HepG2 (cell line): ENCODE measurements around the gene ZBTB2. TPM values are rescaled to one million over a fixed set of nuclear protein-coding genes. Genes with fewer than 3 reads are reported as not detected.

Experiments
- ATAC-seq: fragments of 200-7000 bp; cut with Tn5 transposase; 3 replicates; pipeline ENCODE4 v1.9.1; 2020; ENCODE audit warnings: mild to moderate bottlenecking, moderate library complexity
- BruUV-seq: library from RNA; stranded (reverse); fragments of 400-500 nt; replicated peaks from 2 replicates; lab custom pipeline; 2021; lab: Mats Ljungman, UMichigan
- CTCF ChIA-PET: fragments of 300-600 bp; formaldehyde crosslinking; extraction: SDS; loops from one replicate; lab custom pipeline; 2021; ENCODE audit warnings: low total read pairs, inconsistent platforms, low intra/inter-chr PET ratio; lab: Yijun Ruan, JAX
- POLR2A ChIA-PET: fragments of 350-600 bp; sonication (Branson Sonifier 250); formaldehyde crosslinking; loops from one replicate; lab custom pipeline; 2020; ENCODE audit warnings: antibody characterized with exemption, inconsistent platforms; lab: Yijun Ruan, JAX
- DNase-seq: peaks from one replicate; pipeline ENCODE4 v3.0.0-alpha.2; 2015; ENCODE audit warnings: low spot score
- FAIRE-seq: peaks from 3 replicates; lab custom pipeline; 2011; peaks lifted over from hg19 to GRCh38; lab: Jason Lieb, UNC
- H2AFZ ChIP-seq: one replicate; pipeline ENCODE4 v1.6.1; 2011; ENCODE audit warnings: low read length, inconsistent platforms
- H3K27ac ChIP-seq: fragments of 300-600 bp; 3 replicates; pipeline ENCODE4 v1.8.0; 2011; ENCODE audit warnings: mixed run types, mild to moderate bottlenecking, mixed read lengths, low read length, inconsistent platforms; ENCODE audit not compliant: insufficient read depth; ENCODE audit errors: extremely low read length
- H3K27me3 ChIP-seq, 2 experiments: fragments of 200-600 bp in 1 of 2; 2 replicates in 1 of 2; 3 replicates in 1 of 2; pipeline versions ENCODE4 v1.6.0 to v1.8.0; 2011; ENCODE audit warnings: low read length in 2 of 2, mild to moderate bottlenecking in 2 of 2, moderate library complexity in 2 of 2, inconsistent platforms in 1 of 2; ENCODE audit not compliant: insufficient read depth in 2 of 2, control insufficient read depth in 1 of 2
- H3K36me3 ChIP-seq, 2 experiments: fragments of 200-600 bp in 1 of 2; replicated peaks in 1 of 2; 2 replicates in 1 of 2; 3 replicates in 1 of 2; pipeline versions ENCODE4 v1.5.1 to v1.8.0; 2011; ENCODE audit warnings: low read length in 2 of 2, inconsistent platforms in 1 of 2; ENCODE audit not compliant: insufficient read depth in 2 of 2, control insufficient read depth in 1 of 2
- H3K4me1 ChIP-seq: 2 replicates; pipeline ENCODE4 v1.5.1; 2012; ENCODE audit warnings: low read length, inconsistent platforms; ENCODE audit not compliant: insufficient read depth
- H3K4me2 ChIP-seq: 2 replicates; pipeline ENCODE4 v1.6.0; 2011; ENCODE audit warnings: low read depth, low read length, inconsistent platforms
- H3K4me3 ChIP-seq, 3 experiments: fragments of 200-600 bp in 1 of 3; sonication (generic), shearing (Covaris generic) in 1 of 3; replicated peaks in 1 of 3; 2 replicates each; pipeline ENCODE4 v1.5.1; 2011 to 2016; ENCODE audit warnings: low read length in 3 of 3, inconsistent platforms in 2 of 3, low read depth in 2 of 3, mild to moderate bottlenecking in 2 of 3, control low read depth in 1 of 3, mixed read lengths in 1 of 3; ENCODE audit not compliant: insufficient read depth in 1 of 3
- H3K79me2 ChIP-seq: one replicate; pipeline ENCODE4 v1.6.1; 2011; ENCODE audit warnings: low read length, inconsistent platforms; ENCODE audit not compliant: insufficient read depth
- H3K9ac ChIP-seq: 2 replicates; pipeline ENCODE4 v1.6.0; 2011; ENCODE audit warnings: mild to moderate bottlenecking, low read depth, low read length, inconsistent platforms; ENCODE audit not compliant: insufficient read depth
- H3K9me3 ChIP-seq: 2 replicates; pipeline ENCODE4 v1.5.1; 2012; ENCODE audit warnings: mild to moderate bottlenecking, low read length
- H4K20me1 ChIP-seq: 2 replicates; pipeline ENCODE4 v1.6.0; 2011; ENCODE audit warnings: inconsistent platforms, mild to moderate bottlenecking, low read length, moderate library complexity; ENCODE audit not compliant: insufficient read depth
- FIP1L1 ChIP-seq: fragments of 200-400 bp; formaldehyde crosslinking; IDR thresholded peaks from 2 replicates; pipeline ENCODE4 v1.6.1; 2018; ENCODE audit warnings: low read depth, mild to moderate bottlenecking, low read length, moderate library complexity, borderline replicate concordance; ENCODE audit not compliant: insufficient read depth
- HNRNPL ChIP-seq: fragments of 200-400 bp; formaldehyde crosslinking; IDR thresholded peaks from 2 replicates; pipeline ENCODE4 v1.6.1; 2017; ENCODE audit warnings: mild to moderate bottlenecking, low read depth, low read length
- KLF13 ChIP-seq: sonication (generic); formaldehyde crosslinking; IDR thresholded peaks from 2 replicates; pipeline ENCODE4 v1.4.0; 2020; ENCODE audit warnings: mild to moderate bottlenecking, missing genetic modification reagents
- LCORL ChIP-seq, 2 experiments: fragments of 450-650 bp in 1 of 2; sonication (generic) in 1 of 2; formaldehyde crosslinking in 1 of 2; IDR thresholded peaks; 2 replicates each; pipeline versions ENCODE4 v1.5.0 to v1.6.1; 2017 to 2020; ENCODE audit warnings: antibody characterized with exemption in 1 of 2, missing genetic modification reagents in 1 of 2
- MAFF ChIP-seq: IDR thresholded peaks from 2 replicates; pipeline ENCODE4 v1.6.1; 2011; ENCODE audit warnings: low read depth, low read length, improper control_type of control experiment
- MAFK ChIP-seq, 2 experiments: IDR thresholded peaks in 1 of 2; conservative IDR thresholded peaks in 1 of 2; 2 replicates each; pipeline ENCODE4 v1.6.1; 2011; ENCODE audit warnings: improper control_type of control experiment in 2 of 2, low read length in 2 of 2
- ONECUT2 ChIP-seq: sonication (generic); formaldehyde crosslinking; IDR thresholded peaks from 2 replicates; pipeline ENCODE4 v1.4.0; 2020; ENCODE audit warnings: missing genetic modification reagents
- RARG ChIP-seq: sonication (generic); formaldehyde crosslinking; IDR thresholded peaks from 2 replicates; pipeline ENCODE4 v1.4.0; 2020; ENCODE audit warnings: low read depth, mild to moderate bottlenecking, missing genetic modification reagents
- SNAPC2 ChIP-seq: sonication (generic); formaldehyde crosslinking; IDR thresholded peaks from 2 replicates; pipeline ENCODE4 v1.8.1; 2022; ENCODE audit warnings: mild to moderate bottlenecking, missing genetic modification reagents
- SUZ12 ChIP-seq: fragments of 150-350 bp; IDR thresholded peaks from 2 replicates; pipeline ENCODE4 v1.6.1; 2014; ENCODE audit warnings: low read depth, low read length
- TARDBP ChIP-seq: sonication (generic); formaldehyde crosslinking; IDR thresholded peaks from 2 replicates; pipeline ENCODE4 v1.8.0; 2022; ENCODE audit warnings: mild to moderate bottlenecking, missing genetic modification reagents
- ZNF24 ChIP-seq: fragments of 450-650 bp; IDR thresholded peaks from 2 replicates; pipeline ENCODE4 v1.6.1; 2017; ENCODE audit warnings: antibody characterized with exemption, mild to moderate bottlenecking
- ZNF547 ChIP-seq: sonication (generic); formaldehyde crosslinking; IDR thresholded peaks from 2 replicates; pipeline ENCODE4 v1.5.1; 2020; ENCODE audit warnings: mild to moderate bottlenecking, missing genetic modification reagents
- ZNF879 ChIP-seq: sonication (generic); formaldehyde crosslinking; IDR thresholded peaks from 2 replicates; pipeline ENCODE4 v1.8.1; 2023; ENCODE audit warnings: missing genetic modification reagents
- WGBS: methylation state at CpG from one replicate; pipeline ENCODE4 v1.1.6; 2017; ENCODE audit warnings: low lambda C conversion rate; 5-methylcytosine and 5-hydroxymethylcytosine counted together
- in situ Hi-C: cut with HindIII; loops from 2 replicates; pipeline ENCODE4 v1.10.0; 2017; ENCODE audit warnings: low pct_unique_long_range_greater_than_20kb; ENCODE audit not compliant: extremely low pct_ligation_motif_present
- intact Hi-C: fragments of 100-400 bp; cut with micrococcal nuclease; formaldehyde crosslinking; loops from one replicate; pipeline ENCODE4 v1.10.0; 2022; ENCODE audit not compliant: unreplicated experiment
- polyA plus RNA-seq, 8 experiments: library from polyadenylated mRNA; depleted of rRNA in 3 of 8; stranded (reverse) in 7 of 8; unstranded in 1 of 8; fragments of >200 nt; fragmentation: Illumina TruSeq in 4 of 8; extraction: Trizol in 4 of 8; gene quantifications; 2 replicates each; pipeline versions ENCODE4 v1.2.1 to v1.2.3, GENCODE V29; 2011 to 2016; ENCODE audit warnings: low read depth in 4 of 8, missing spikeins in 1 of 8, mixed read lengths in 1 of 8; ENCODE audit not compliant: insufficient read depth in 1 of 8
- total RNA-seq, 5 experiments: library from RNA; depleted of rRNA; stranded (reverse); fragments of >200 nt; fragmentation: Illumina TruSeq; extraction: Trizol; gene quantifications; 2 replicates each; pipeline ENCODE4 v1.2.3, GENCODE V29; 2016; ENCODE audit warnings: low read depth in 1 of 5
- TF ChIP-seq, protein P1 (sequence below): sonication (generic); formaldehyde crosslinking; IDR thresholded peaks from 2 replicates; pipeline ENCODE4 v1.8.1; 2022; ENCODE audit warnings: low read depth, mild to moderate bottlenecking, missing genetic modification reagents
- TF ChIP-seq, protein P2 (sequence below): sonication (generic); formaldehyde crosslinking; IDR thresholded peaks from 2 replicates; pipeline ENCODE4 v1.5.0; 2020; ENCODE audit warnings: missing genetic modification reagents, mild to moderate bottlenecking, borderline replicate concordance

Gene ZBTB2
- total and polyA plus RNA-seq, 2 of the 13 experiments (the other 11 are each of a cell fraction or from before 2014, with no cell fraction given), result 15.4 to 22.8 TPM

DNA sequence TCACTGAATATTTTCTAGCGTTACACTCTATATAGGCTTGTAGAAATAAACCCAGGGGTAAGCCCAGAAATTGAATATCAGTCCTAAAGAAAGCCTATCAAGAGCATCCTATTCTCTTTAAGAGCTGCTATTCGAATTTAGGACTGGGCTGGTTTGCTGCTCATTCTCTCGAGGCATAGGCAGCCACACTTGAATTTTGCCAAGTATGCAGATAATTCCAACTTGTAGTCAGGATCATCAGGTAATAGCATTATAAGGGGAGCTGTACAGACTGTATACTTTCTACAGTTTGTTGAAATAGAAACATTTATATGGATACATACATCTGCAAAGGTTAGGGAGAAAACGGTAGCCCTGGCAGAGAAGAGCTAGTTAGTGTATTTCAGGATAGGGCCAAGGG is 2.1 kb upstream of the ZBTB2 start:
- no peak for DNase-seq
- peaks cover 75% of the 10 kb centered on the region for H3K79me2 ChIP-seq
- H2AFZ ChIP-seq, result no peak overlapping the region
- peaks cover 54% of the 10 kb centered on the region for H3K4me1 ChIP-seq
- BruUV-seq, result no TSS peak
- H3K9me3 ChIP-seq, result no peaks in the 10 kb centered on the region
- H3K27me3 ChIP-seq, result no peaks in the 10 kb centered on the region; a peak in 1 of 5 replicates
- TF ChIP-seq MAFK (conservative IDR thresholded peaks at IDR 0.05 in 1 of 2, IDR thresholded peaks at IDR 0.05 in 1 of 2; ENCODE audit: low read length in 2 of 2), result peak; percentile 74 to 79
- no peak for TF ChIP-seq LCORL (IDR thresholded peaks at IDR 0.05)
- TF ChIP-seq LCORL (CRISPR knock-in tag; IDR thresholded peaks at IDR 0.05), result no peak
- TF ChIP-seq MAFF, result peak; percentile 70; the same call in 1 of the 2 replicates
- TF ChIP-seq KLF13, result no peak
- H3K36me3 ChIP-seq, result peaks cover 0 to 1% of the 10 kb centered on the region in 2 experiments; a peak in 4 of 5 replicates
- no peak for ATAC-seq
- ChIA-PET POLR2A (no interaction called here), CTCF (no interaction called here)
- H3K9ac ChIP-seq, result peak overlapping the region; percentile 64; the same call in 1 of the 2 replicates
- H4K20me1 ChIP-seq, result peaks cover 28% of the 10 kb centered on the region
- H3K4me3 ChIP-seq, result peak overlapping the region in 2 of 3 experiments; percentile 63 to 91; a peak in 2 of 6 replicates
- peak overlapping the region; percentile 99 for H3K27ac ChIP-seq
- 77% methylated on average over 4 of the region's 4 CpGs for WGBS
- in situ Hi-C loops, result no loop called here
- FAIRE-seq, result no peak
- peak overlapping the region; percentile 78 for H3K4me2 ChIP-seq
- intact Hi-C loops, result loop anchor here (10.0 kb wide), 1 partner anchor 1591 kb away; the partner anchor contains the start of gene FBXO5

DNA sequence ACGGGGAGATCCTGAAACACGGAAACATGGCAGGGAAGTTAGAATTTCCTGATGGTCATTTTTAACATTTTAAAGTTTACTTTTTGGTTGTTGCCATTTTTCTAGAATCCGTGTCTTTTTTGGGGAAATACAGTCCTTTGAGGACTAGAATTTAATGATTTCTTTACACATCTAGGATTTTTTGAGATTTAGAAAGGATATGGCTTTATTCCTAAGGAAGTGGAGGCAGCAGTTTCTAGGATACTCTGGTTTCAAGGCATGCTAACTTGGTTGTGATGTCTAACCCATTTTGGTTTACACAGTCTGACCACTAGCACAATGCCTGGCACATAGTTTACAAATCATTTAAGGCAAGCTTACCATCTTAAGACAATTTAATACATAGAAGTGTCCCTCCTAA is 1.1 kb upstream of the ZBTB2 start:
- ChIA-PET CTCF (no interaction called here), POLR2A (no interaction called here)
- Histone ChIP-seq H4K20me1 (peaks cover 28% of the 10 kb centered on the region), H3K36me3 (no peaks in the 10 kb centered on the region; a peak in 3 of 5 replicates), H3K79me2 (peaks cover 75% of the 10 kb centered on the region), H3K4me2 (peak overlapping the region; percentile 78), H3K27ac (peak overlapping the region; percentile 99), H3K9me3 (no peaks in the 10 kb centered on the region), H2AFZ (no peak overlapping the region), H3K27me3 (no peaks in the 10 kb centered on the region; a peak in 1 of 5 replicates), H3K4me1 (peaks cover 59% of the 10 kb centered on the region), H3K4me3 (peak overlapping the region; percentile 63 to 98 (median 91); a peak in 5 of 6 replicates), H3K9ac (peak overlapping the region; percentile 64)
- ATAC-seq (no peak), DNase-seq (no peak), FAIRE-seq (no peak)
- WGBS, result 3% methylated on average over 3 of the region's 3 CpGs
- intact Hi-C loops (loop anchor here (10.0 kb wide), 1 partner anchor 1592 kb away; the partner anchor contains the start of gene FBXO5), in situ Hi-C loops (no loop called here)
- no TSS peak for BruUV-seq
- no peak for TF ChIP-seq HNRNPL
- TF ChIP-seq ZNF879 (CRISPR knock-in tag), result peak; percentile 61; the same call in 1 of the 2 replicates
- TF ChIP-seq ONECUT2 (CRISPR knock-in tag), result 0 out of 2 replicates have a peak, but pooled peaks have one; percentile 1
- 0 out of 2 replicates have a peak, but pooled peaks have one; percentile 3 for TF ChIP-seq SNAPC2 (CRISPR knock-in tag)
- TF ChIP-seq, protein P1, sequence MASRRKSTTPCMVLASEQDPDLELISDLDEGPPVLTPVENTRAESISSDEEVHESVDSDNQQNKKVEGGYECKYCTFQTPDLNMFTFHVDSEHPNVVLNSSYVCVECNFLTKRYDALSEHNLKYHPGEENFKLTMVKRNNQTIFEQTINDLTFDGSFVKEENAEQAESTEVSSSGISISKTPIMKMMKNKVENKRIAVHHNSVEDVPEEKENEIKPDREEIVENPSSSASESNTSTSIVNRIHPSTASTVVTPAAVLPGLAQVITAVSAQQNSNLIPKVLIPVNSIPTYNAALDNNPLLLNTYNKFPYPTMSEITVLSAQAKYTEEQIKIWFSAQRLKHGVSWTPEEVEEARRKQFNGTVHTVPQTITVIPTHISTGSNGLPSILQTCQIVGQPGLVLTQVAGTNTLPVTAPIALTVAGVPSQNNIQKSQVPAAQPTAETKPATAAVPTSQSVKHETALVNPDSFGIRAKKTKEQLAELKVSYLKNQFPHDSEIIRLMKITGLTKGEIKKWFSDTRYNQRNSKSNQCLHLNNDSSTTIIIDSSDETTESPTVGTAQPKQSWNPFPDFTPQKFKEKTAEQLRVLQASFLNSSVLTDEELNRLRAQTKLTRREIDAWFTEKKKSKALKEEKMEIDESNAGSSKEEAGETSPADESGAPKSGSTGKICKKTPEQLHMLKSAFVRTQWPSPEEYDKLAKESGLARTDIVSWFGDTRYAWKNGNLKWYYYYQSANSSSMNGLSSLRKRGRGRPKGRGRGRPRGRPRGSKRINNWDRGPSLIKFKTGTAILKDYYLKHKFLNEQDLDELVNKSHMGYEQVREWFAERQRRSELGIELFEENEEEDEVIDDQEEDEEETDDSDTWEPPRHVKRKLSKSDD (CRISPR knock-in tag), result peak; percentile 3; the same call in 1 of the 2 replicates
- peak; percentile 4; the same call in 1 of the 2 replicates for TF ChIP-seq TARDBP (CRISPR knock-in tag)
- TF ChIP-seq SUZ12, result no peak
- TF ChIP-seq ZNF24, result 0 out of 2 replicates have a peak, but pooled peaks have one; percentile 15
- TF ChIP-seq FIP1L1, result no peak
- no peak for TF ChIP-seq ZNF547 (CRISPR knock-in tag)
- no peak for TF ChIP-seq RARG (CRISPR knock-in tag)
- TF ChIP-seq, protein P2, sequence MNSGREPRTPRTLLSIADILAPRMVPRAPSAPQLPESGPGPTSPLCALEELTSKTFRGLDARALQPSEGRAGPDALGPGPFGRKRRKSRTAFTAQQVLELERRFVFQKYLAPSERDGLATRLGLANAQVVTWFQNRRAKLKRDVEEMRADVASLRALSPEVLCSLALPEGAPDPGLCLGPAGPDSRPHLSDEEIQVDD (CRISPR knock-in tag), result no peak
